Natural killer cell (primary cell): Measurements from ENCODE around the gene CTRB1. TPM values are rescaled to one million over a fixed set of nuclear protein-coding genes. Genes with fewer than 3 reads are reported as not detected.

Experiments
- ATAC-seq, 3 donors: fragments of 150-1000 bp in 2 of 3; fragments of 200-7000 bp in 1 of 3; cut with Tn5 transposase; 1 replicate in 1 of 3; 2 replicates in 2 of 3; pipeline ENCODE4 v1.10.0; 2021; ENCODE audit warnings: mild to moderate bottlenecking in 2 of 3, moderate library complexity in 2 of 3
- DNase-seq, 2 donors: peaks; one replicate each; pipeline versions ENCODE4 v3.0.0 to v3.0.0-alpha.2; 2013 to 2021; ENCODE audit warnings: mixed read lengths in 1 of 2
- H3K27ac ChIP-seq: one replicate; pipeline ENCODE4 v1.5.1; 2013; ENCODE audit warnings: mild to moderate bottlenecking, low read length
- H3K27me3 ChIP-seq: one replicate; pipeline ENCODE4 v1.6.1; 2013; ENCODE audit warnings: low read length; ENCODE audit not compliant: control insufficient read depth, insufficient read depth
- H3K36me3 ChIP-seq: one replicate; pipeline ENCODE4 v1.6.1; 2013; ENCODE audit warnings: low read length; ENCODE audit not compliant: control insufficient read depth, insufficient read depth
- H3K4me1 ChIP-seq: one replicate; pipeline ENCODE4 v1.6.1; 2013; ENCODE audit warnings: low read length; ENCODE audit not compliant: control insufficient read depth, insufficient read depth
- H3K4me3 ChIP-seq: one replicate; pipeline ENCODE4 v1.5.1; 2013; ENCODE audit warnings: low read length
- H3K9me3 ChIP-seq: one replicate; pipeline ENCODE4 v1.6.1; 2013; ENCODE audit warnings: low read length; ENCODE audit not compliant: control insufficient read depth, insufficient read depth
- H3K27ac Mint-ChIP-seq, 2 donors: one replicate each; pipeline ENCODE4 v1.8.0; 2022; ENCODE audit warnings: mild to moderate bottlenecking in 2 of 2, mixed read lengths in 2 of 2, moderate library complexity in 1 of 2
- H3K27me3 Mint-ChIP-seq, 2 donors: one replicate each; pipeline ENCODE4 v1.8.0; 2022; ENCODE audit warnings: low read depth in 2 of 2, mixed read lengths in 2 of 2
- H3K36me3 Mint-ChIP-seq: one replicate; pipeline ENCODE4 v1.8.0; 2022; ENCODE audit warnings: mixed read lengths
- H3K4me1 Mint-ChIP-seq, 2 donors: one replicate each; pipeline ENCODE4 v1.8.0; 2022; ENCODE audit warnings: mixed read lengths in 2 of 2
- H3K4me3 Mint-ChIP-seq: one replicate; pipeline ENCODE4 v1.8.0; 2022; ENCODE audit warnings: mild to moderate bottlenecking, moderate library complexity, mixed read lengths
- H3K9me3 Mint-ChIP-seq, 2 donors: one replicate each; pipeline ENCODE4 v1.8.0; 2022; ENCODE audit warnings: mixed read lengths in 2 of 2
- WGBS: methylation state at CpG from one replicate; pipeline ENCODE4 v1.1.7; 2013; ENCODE audit warnings: missing lambda C conversion rate; ENCODE audit not compliant: insufficient coverage; 5-methylcytosine and 5-hydroxymethylcytosine counted together
- intact Hi-C: fragments of 100-400 bp; cut with micrococcal nuclease; formaldehyde crosslinking; loops from one replicate; pipeline ENCODE4 v1.14.2; 2022
- total RNA-seq, 4 donors: library from RNA; stranded (reverse); fragments of 120-200 nt in 1 of 4; gene quantifications; one replicate each; pipeline versions ENCODE4 v1.2.3 to v1.2.4, GENCODE V29; 2013 to 2022
- TF ChIP-seq, protein P1 (sequence below): fragments of 200-600 bp; IDR thresholded peaks from one replicate; pipeline ENCODE4 v1.8.0; 2022; ENCODE audit warnings: antibody characterized with exemption

CTRB1 gene
- total RNA-seq, 3 donors from 2014 or later (not counting 1 experiment from before 2014, with no cell fraction given) = not detected

GRCh38 chr16:75236736-75237397 lies 18.1 kb downstream of the CTRB1 start:
- Histone ChIP-seq H3K36me3 (no peaks in the 10 kb centered on the region), H3K4me1 (peaks cover 15% of the 10 kb centered on the region), H3K27ac (no peak overlapping the region), H3K4me3 (no peak overlapping the region), H3K27me3 (peaks cover 8% of the 10 kb centered on the region), H3K9me3 (no peaks in the 10 kb centered on the region)
- intact Hi-C loops = no loop called here
- Mint-ChIP-seq H3K27me3 (peaks cover 9 to 16% of the 10 kb centered on the region in 2 donors), H3K36me3 (no peaks in the 10 kb centered on the region), H3K4me1 (peaks cover 0 to 18% of the 10 kb centered on the region in 2 donors), H3K27ac (no peak overlapping the region), H3K4me3 (no peak overlapping the region), H3K9me3 (no peaks in the 10 kb centered on the region)
- DNase-seq (no peak), ATAC-seq (no peak)
- WGBS = 93% methylated on average over 28 of the region's 28 CpGs
- TF ChIP-seq, protein P1, sequence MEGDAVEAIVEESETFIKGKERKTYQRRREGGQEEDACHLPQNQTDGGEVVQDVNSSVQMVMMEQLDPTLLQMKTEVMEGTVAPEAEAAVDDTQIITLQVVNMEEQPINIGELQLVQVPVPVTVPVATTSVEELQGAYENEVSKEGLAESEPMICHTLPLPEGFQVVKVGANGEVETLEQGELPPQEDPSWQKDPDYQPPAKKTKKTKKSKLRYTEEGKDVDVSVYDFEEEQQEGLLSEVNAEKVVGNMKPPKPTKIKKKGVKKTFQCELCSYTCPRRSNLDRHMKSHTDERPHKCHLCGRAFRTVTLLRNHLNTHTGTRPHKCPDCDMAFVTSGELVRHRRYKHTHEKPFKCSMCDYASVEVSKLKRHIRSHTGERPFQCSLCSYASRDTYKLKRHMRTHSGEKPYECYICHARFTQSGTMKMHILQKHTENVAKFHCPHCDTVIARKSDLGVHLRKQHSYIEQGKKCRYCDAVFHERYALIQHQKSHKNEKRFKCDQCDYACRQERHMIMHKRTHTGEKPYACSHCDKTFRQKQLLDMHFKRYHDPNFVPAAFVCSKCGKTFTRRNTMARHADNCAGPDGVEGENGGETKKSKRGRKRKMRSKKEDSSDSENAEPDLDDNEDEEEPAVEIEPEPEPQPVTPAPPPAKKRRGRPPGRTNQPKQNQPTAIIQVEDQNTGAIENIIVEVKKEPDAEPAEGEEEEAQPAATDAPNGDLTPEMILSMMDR = no peak

DNA sequence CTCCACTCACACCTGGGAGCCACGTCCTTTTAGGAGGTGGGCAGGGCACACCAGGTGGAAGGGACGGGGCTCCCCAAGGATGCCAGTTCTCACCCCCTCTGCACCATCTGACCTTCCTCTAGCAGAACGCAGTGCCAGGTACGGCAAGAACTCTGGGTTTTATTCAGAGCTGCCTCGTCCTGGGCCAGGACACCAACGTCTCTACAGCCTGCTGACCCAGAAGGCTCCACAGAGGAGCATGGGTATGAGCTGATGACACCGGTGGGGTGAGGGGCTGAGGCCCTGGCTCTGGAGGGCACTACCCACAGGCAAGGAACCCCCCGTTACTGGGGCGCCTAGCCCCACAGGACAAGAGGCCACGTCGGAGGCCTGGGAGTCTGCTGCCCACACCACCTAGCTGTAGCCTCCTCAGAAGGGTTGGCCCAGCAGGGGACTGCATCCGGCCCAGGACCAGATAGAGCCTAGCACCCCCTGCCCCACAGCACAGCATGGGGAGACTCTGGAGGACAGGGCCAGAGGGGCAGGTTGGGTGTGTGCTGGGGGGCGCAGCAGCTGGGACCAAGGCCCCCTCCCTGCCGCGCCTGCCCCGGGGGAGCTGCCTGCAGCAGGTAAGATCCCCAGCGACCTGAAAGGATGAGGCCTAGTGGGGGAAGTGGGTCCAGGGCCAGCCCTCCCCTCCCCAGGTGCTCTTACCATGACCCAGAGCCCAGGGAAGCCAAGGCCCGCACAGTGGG lies 18.8 kb downstream of the CTRB1 start:
- H3K36me3 Mint-ChIP-seq = no peaks in the 10 kb centered on the region
- ATAC-seq (no peak), DNase-seq (no peak)
- H3K9me3 Mint-ChIP-seq = no peaks in the 10 kb centered on the region
- Histone ChIP-seq H3K9me3 (no peaks in the 10 kb centered on the region), H3K4me3 (no peak overlapping the region), H3K27me3 (peaks cover 8% of the 10 kb centered on the region), H3K27ac (no peak overlapping the region), H3K36me3 (no peaks in the 10 kb centered on the region), H3K4me1 (peaks cover 15% of the 10 kb centered on the region)
- H3K4me1 Mint-ChIP-seq = peaks cover 0 to 18% of the 10 kb centered on the region in 2 donors
- H3K27ac Mint-ChIP-seq = no peak overlapping the region
- peaks cover 9 to 21% of the 10 kb centered on the region in 2 donors for H3K27me3 Mint-ChIP-seq
- TF ChIP-seq, protein P1 = no peak
- H3K4me3 Mint-ChIP-seq = no peak overlapping the region
- intact Hi-C loops = no loop called here
- WGBS = 86% methylated on average over 18 of the region's 18 CpGs

DNA sequence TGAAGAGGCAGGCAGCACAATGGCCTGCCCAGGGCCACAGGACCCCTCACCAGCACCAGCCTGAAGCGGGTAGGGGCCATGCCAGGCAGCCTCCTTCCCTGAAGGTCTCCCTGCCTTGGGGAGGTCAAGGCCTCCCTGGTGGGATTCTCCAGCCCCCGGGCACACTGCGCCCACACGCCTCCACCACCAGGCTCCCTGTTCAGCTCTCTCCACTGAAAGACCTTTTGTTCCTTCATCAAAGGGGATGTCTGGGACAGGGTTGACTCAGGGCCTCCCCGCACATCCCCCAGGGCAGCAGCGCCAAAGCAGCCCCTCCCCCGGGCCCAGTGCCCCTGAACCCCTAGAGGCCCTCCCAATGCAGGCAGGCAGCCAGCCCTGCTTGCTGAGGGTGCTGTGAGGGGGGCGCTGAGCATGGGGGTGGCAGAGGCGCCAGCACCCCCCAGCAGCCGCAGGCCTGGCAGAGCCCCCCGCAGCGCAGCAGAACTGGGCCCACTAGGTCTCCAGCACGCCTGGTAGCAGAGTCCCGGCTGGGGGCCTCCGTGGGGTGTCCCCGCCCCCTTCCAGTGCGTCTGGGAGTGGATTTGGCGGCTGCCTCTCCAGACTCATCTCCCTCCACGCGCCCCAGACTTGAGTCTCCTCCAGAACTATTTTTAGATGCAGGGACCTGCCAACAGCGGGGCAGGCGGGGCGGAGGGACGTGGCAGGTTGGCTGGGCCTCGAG lies 19.5 kb downstream of the CTRB1 start:
- Mint-ChIP-seq H3K36me3 (no peaks in the 10 kb centered on the region), H3K9me3 (no peaks in the 10 kb centered on the region), H3K4me3 (no peak overlapping the region), H3K4me1 (peaks cover 0 to 18% of the 10 kb centered on the region in 2 donors), H3K27ac (no peak overlapping the region), H3K27me3 (peaks cover 9 to 21% of the 10 kb centered on the region in 2 donors)
- Histone ChIP-seq H3K27ac (no peak overlapping the region), H3K4me3 (no peak overlapping the region), H3K9me3 (no peaks in the 10 kb centered on the region), H3K36me3 (no peaks in the 10 kb centered on the region), H3K27me3 (peaks cover 8% of the 10 kb centered on the region), H3K4me1 (peaks cover 15% of the 10 kb centered on the region)
- no peak for DNase-seq
- intact Hi-C loops = no loop called here
- no peak for ATAC-seq
- 80% methylated on average over 25 of the region's 25 CpGs for WGBS
- TF ChIP-seq, protein P1 = no peak
